Measurements from ENCODE around the gene HOXA6. TPM values are rescaled to one million over a fixed set of nuclear protein-coding genes. Genes with fewer than 3 reads are reported as not detected.

The HOXA6 gene
- total RNA-seq, 1 experiment from 2014 or later: not detected

GRCh38 chr7:27125986-27126394, 21.6 kb downstream of the HOXA6 start:
- Histone ChIP-seq H3K56ac (ENCODE audit: insufficient read length, low read depth, low read length) (no peak overlapping the region), H3K4me2 (ENCODE audit: insufficient read depth, insufficient read length, low read length) (no peak overlapping the region), H2AFZ (ENCODE audit: low read length) (no peak overlapping the region), H2AK5ac (ENCODE audit: insufficient read length, low read length) (no peak overlapping the region), H2BK15ac (ENCODE audit: low read depth, low read length) (no peak overlapping the region), H3T11ph (ENCODE audit: low read length) (no peak overlapping the region), H3K4me1 (ENCODE audit: insufficient read depth, low read length) (no peaks in the 10 kb centered on the region), H3K4ac (ENCODE audit: low read depth, low read length) (no peak overlapping the region), H3K79me2 (ENCODE audit: insufficient read depth, low read length) (no peaks in the 10 kb centered on the region), H4K20me1 (ENCODE audit: control insufficient read depth, insufficient read depth, insufficient read length) (peaks cover 2% of the 10 kb centered on the region), H3K23me2 (ENCODE audit: insufficient read length, low read depth, low read length, poor library complexity, severe bottlenecking) (no peaks in the 10 kb centered on the region), H3K23ac (ENCODE audit: insufficient read length, low read depth, low read length) (no peak overlapping the region), H3K14ac (ENCODE audit: insufficient read depth, low read length) (no peak overlapping the region), H2BK5ac (ENCODE audit: insufficient read length, low read length) (no peak overlapping the region), H2BK20ac (ENCODE audit: low read depth, low read length, poor library complexity, severe bottlenecking) (no peak overlapping the region), H3K79me1 (ENCODE audit: insufficient read depth, low read depth, low read length, poor library complexity, severe bottlenecking) (no peaks in the 10 kb centered on the region), H4K8ac (replicated peaks; ENCODE audit: insufficient read length, low read depth, low read length) (no peak overlapping the region), H4K91ac (ENCODE audit: insufficient read length, low read depth, low read length) (no peak overlapping the region), H4K5ac (ENCODE audit: insufficient read length, low read depth, low read length) (no peak overlapping the region), H3K18ac (ENCODE audit: insufficient read length, low read depth, low read length) (no peak overlapping the region), H2BK12ac (ENCODE audit: insufficient read length, low read depth, low read length) (no peak overlapping the region), H2BK120ac (ENCODE audit: low read depth, low read length, poor library complexity, severe bottlenecking) (no peak overlapping the region), H3K27me3 (ENCODE audit: insufficient read depth, low read length) (peaks cover 95% of the 10 kb centered on the region), H3K9ac (ENCODE audit: extremely low read depth, insufficient read length, low read length) (no peak overlapping the region), H3K9me3 (ENCODE audit: control insufficient read depth, low read depth, low read length) (no peaks in the 10 kb centered on the region), H3K27ac (ENCODE audit: insufficient read length, low read depth, low read length) (no peak overlapping the region)
- Mint-ChIP-seq H3K27ac (no peak overlapping the region), H3K27me3 (ENCODE audit: low read depth) (peaks cover 97% of the 10 kb centered on the region), H3K4me3 (no peak overlapping the region), H3K36me3 (ENCODE audit: insufficient read depth in 1 of 3, low read depth in 3 of 3) (no peaks in the 10 kb centered on the region; a peak in 1 of 7 replicates), H3K9me3 (peaks cover 8 to 9% of the 10 kb centered on the region in 2 experiments; a peak in 4 of 5 replicates), H3K4me1 (peaks cover 0 to 10% of the 10 kb centered on the region in 2 experiments; a peak in 1 of 4 replicates)
- TF ChIP-seq CTCF (conservative IDR thresholded peaks at IDR 0.05): no peak
- WGBS (ENCODE audit: extremely low coverage, insufficient read length, low lambda C conversion rate): no CpG with 5 or more reads among the region's 5 CpGs
- no peak for DNase-seq

Measured in H9 (cell line).